GM10266 (cell line): ENCODE data around the gene MKI67.
A peak's percentile ranks its signal among the peaks of the same experiment; 100 is the strongest.
"Not testable (repeated sequence)": the region's sequence is repeated elsewhere in the genome, so short reads cannot be mapped to it uniquely, and the experiment has no call there.

ENCODE experiments used
- DNase-seq: peaks from one replicate; pipeline ENCODE4 v3.0.0; 2012; ENCODE audit errors: extremely low spot score
- CTCF ChIP-seq: IDR thresholded peaks from 2 replicates; pipeline ENCODE4 v1.5.1; 2012; ENCODE audit warnings: mild to moderate bottlenecking, low read depth; ENCODE audit not compliant: control insufficient read depth, insufficient read depth; ENCODE audit errors: missing control alignments

Gene MKI67

GRCh38 chr10:128144547-128144946 is 18.3 kb upstream of the MKI67 start:
- TF ChIP-seq CTCF: no peak
- DNase-seq: no peak

- DNase-seq: no peak
- no peak for TF ChIP-seq CTCF
Measured at GRCh38 chr10:128143531-128143930, 17.3 kb upstream of the MKI67 start.

GRCh38 chr10:128140425-128140824 is 14.2 kb upstream of the MKI67 start:
- no peak for TF ChIP-seq CTCF
- no peak for DNase-seq

GRCh38 chr10:128138429-128138828 is 12.2 kb upstream of the MKI67 start:
- not testable (repeated sequence) for DNase-seq

GRCh38 chr10:128137877-128138276 is 11.7 kb upstream of the MKI67 start:
- DNase-seq: no peak
- no peak for TF ChIP-seq CTCF

GRCh38 chr10:128130051-128130450 is 3.8 kb upstream of the MKI67 start:
- DNase-seq: no peak

GRCh38 chr10:128128582-128128981 is 2.4 kb upstream of the MKI67 start:
- no peak for TF ChIP-seq CTCF
- no peak for DNase-seq

More at GRCh38 chr10:128130051-128130450, 3.8 kb upstream of the MKI67 start:
- TF ChIP-seq CTCF: no peak

- DNase-seq: peak; percentile 17
- TF ChIP-seq CTCF: no peak
Measured at GRCh38 chr10:128125416-128125943, 743 bp downstream of the MKI67 start.
